Suprapubic skin (tissue), 4 donors: Measurements from ENCODE around the gene MARCO.

Experiments
- POLR2A ChIP-seq, 2 donors: fragments of 450-650 bp; IDR thresholded peaks; one replicate each; pipeline ENCODE4 v1.6.1; 2017; ENCODE audit warnings: antibody characterized with exemption in 2 of 2, mild to moderate bottlenecking in 2 of 2, moderate library complexity in 2 of 2
- POLR2AphosphoS5 ChIP-seq, 3 donors: sonication (generic); formaldehyde crosslinking; IDR thresholded peaks; one replicate each; pipeline ENCODE4 v1.6.1; 2017; ENCODE audit warnings: antibody characterized with exemption in 3 of 3
- TF ChIP-seq, protein P1 (sequence below), 2 donors: fragments of 200-600 bp in 1 of 2; fragments of 450-650 bp in 1 of 2; sonication (generic) in 1 of 2; IDR thresholded peaks; one replicate each; pipeline ENCODE4 v1.5.1; 2016 to 2019; ENCODE audit warnings: antibody characterized with exemption in 2 of 2, mild to moderate bottlenecking in 1 of 2, moderate library complexity in 1 of 2

DNA sequence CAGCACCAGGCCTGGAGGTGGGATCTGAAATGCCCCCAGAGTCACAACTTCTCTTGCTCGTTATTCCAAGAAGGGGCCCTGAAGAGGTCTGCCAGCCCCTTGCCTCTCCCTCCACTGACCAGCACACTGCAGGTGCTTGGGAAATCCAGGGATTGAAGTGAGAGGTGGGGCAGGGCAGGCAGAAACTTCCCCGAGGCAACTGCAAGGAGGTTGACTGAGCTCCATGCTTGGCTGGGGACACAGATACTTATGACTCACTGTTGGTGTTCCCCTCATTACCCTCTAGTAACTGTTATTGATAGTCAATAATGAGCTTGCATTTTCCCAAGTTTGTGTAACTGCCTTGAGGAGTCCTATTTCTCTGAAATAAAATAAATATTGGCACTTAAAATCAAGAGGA, 47.5 kb downstream of the MARCO start:
- TF ChIP-seq, protein P1, sequence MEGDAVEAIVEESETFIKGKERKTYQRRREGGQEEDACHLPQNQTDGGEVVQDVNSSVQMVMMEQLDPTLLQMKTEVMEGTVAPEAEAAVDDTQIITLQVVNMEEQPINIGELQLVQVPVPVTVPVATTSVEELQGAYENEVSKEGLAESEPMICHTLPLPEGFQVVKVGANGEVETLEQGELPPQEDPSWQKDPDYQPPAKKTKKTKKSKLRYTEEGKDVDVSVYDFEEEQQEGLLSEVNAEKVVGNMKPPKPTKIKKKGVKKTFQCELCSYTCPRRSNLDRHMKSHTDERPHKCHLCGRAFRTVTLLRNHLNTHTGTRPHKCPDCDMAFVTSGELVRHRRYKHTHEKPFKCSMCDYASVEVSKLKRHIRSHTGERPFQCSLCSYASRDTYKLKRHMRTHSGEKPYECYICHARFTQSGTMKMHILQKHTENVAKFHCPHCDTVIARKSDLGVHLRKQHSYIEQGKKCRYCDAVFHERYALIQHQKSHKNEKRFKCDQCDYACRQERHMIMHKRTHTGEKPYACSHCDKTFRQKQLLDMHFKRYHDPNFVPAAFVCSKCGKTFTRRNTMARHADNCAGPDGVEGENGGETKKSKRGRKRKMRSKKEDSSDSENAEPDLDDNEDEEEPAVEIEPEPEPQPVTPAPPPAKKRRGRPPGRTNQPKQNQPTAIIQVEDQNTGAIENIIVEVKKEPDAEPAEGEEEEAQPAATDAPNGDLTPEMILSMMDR (IDR thresholded peaks at IDR 0.05), result no peak
- TF ChIP-seq POLR2AphosphoS5 (IDR thresholded peaks at IDR 0.05), result no peak
- no peak for TF ChIP-seq POLR2A (IDR thresholded peaks at IDR 0.05)
